B cell (primary cell): ENCODE data around the gene MLLT3.

Source experiments
- EZH2 ChIP-seq: IDR thresholded peaks from 2 replicates; pipeline ENCODE4 v1.6.1; 2012; ENCODE audit warnings: borderline replicate concordance, low read depth, mild to moderate bottlenecking, moderate library complexity, low read length; ENCODE audit not compliant: insufficient read depth, poor library complexity, severe bottlenecking
- TF ChIP-seq, protein P1 (sequence below): fragments of 200-600 bp; IDR thresholded peaks from one replicate; pipeline ENCODE4 v1.8.0; 2022; ENCODE audit warnings: antibody characterized with exemption, mild to moderate bottlenecking

DNA sequence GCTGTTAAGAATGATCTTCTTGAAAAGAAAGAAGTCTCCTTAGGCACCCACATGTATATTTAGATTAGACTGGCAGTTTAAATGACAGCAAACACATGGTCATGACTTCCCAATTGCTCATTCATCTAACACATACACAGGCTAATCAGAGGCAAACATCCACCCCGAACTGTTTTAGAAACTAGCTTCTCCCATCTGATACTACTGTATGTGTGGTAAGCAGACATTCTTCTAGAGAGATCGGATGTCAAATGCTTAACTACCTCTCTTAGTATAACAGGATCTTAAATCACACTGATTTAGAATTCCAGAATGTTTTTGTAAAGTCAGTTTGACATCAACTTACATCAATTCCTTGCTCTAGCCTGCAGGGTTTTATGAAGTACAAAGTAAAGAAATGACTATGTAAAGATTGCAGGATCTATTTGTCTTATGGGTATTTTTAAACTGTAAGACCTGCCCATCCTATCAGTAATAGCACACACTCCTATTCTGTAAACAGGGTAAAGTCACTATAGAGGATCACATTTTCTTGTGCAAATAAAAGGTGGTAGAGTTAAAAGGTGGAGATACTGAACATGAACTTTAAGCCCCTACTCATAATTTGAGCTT, 239.7 kb downstream of the MLLT3 start:
- TF ChIP-seq, protein P1, sequence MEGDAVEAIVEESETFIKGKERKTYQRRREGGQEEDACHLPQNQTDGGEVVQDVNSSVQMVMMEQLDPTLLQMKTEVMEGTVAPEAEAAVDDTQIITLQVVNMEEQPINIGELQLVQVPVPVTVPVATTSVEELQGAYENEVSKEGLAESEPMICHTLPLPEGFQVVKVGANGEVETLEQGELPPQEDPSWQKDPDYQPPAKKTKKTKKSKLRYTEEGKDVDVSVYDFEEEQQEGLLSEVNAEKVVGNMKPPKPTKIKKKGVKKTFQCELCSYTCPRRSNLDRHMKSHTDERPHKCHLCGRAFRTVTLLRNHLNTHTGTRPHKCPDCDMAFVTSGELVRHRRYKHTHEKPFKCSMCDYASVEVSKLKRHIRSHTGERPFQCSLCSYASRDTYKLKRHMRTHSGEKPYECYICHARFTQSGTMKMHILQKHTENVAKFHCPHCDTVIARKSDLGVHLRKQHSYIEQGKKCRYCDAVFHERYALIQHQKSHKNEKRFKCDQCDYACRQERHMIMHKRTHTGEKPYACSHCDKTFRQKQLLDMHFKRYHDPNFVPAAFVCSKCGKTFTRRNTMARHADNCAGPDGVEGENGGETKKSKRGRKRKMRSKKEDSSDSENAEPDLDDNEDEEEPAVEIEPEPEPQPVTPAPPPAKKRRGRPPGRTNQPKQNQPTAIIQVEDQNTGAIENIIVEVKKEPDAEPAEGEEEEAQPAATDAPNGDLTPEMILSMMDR = no peak
- TF ChIP-seq EZH2 = no peak
